Endodermal cell (in vitro differentiated cells): ENCODE results near the gene SELENOI. TPM values are rescaled to one million over a fixed set of nuclear protein-coding genes. Genes with fewer than 3 reads are reported as not detected.

ENCODE experiments used
- DNase-seq: peaks from one replicate; pipeline ENCODE4 v3.0.0-alpha.2; 2017
- H3K27ac ChIP-seq: 2 replicates; pipeline ENCODE4 v1.5.1; 2013; ENCODE audit warnings: mild to moderate bottlenecking, low read depth, low read length, moderate library complexity
- H3K27me3 ChIP-seq: 2 replicates; pipeline ENCODE4 v1.6.1; 2013; ENCODE audit warnings: mild to moderate bottlenecking, low read length, moderate library complexity; ENCODE audit not compliant: insufficient read depth, control insufficient read depth, poor library complexity, severe bottlenecking
- H3K36me3 ChIP-seq: 2 replicates; pipeline ENCODE4 v1.7.0; 2013; ENCODE audit warnings: mild to moderate bottlenecking, low read length, moderate library complexity; ENCODE audit not compliant: control insufficient read depth, insufficient read depth
- H3K4me1 ChIP-seq: one replicate; pipeline ENCODE4 v1.7.0; 2013; ENCODE audit warnings: low read length; ENCODE audit not compliant: control insufficient read depth, insufficient read depth
- H3K4me3 ChIP-seq: 2 replicates; pipeline ENCODE4 v1.5.1; 2013; ENCODE audit warnings: mild to moderate bottlenecking, low read length, moderate library complexity
- H3K9ac ChIP-seq: 2 replicates; pipeline ENCODE4 v1.6.1; 2013; ENCODE audit warnings: mild to moderate bottlenecking, low read length, moderate library complexity; ENCODE audit not compliant: poor library complexity, severe bottlenecking; ENCODE audit errors: extremely low read depth
- H3K9me3 ChIP-seq: 2 replicates; pipeline ENCODE4 v1.6.1; 2013; ENCODE audit warnings: mild to moderate bottlenecking, low read length, moderate library complexity; ENCODE audit not compliant: control insufficient read depth
- H3K27ac Mint-ChIP-seq: 2 replicates; pipeline ENCODE4 v1.8.0; 2020; ENCODE audit warnings: mixed read lengths
- H3K27me3 Mint-ChIP-seq: 2 replicates; pipeline ENCODE4 v1.8.0; 2021; ENCODE audit warnings: mild to moderate bottlenecking, mixed read lengths; ENCODE audit not compliant: insufficient read depth
- H3K36me3 Mint-ChIP-seq: 2 replicates; pipeline ENCODE4 v1.8.0; 2020; ENCODE audit warnings: low read depth, mixed read lengths
- H3K4me1 Mint-ChIP-seq: 2 replicates; pipeline ENCODE4 v1.8.0; 2020; ENCODE audit warnings: mixed read lengths
- H3K4me3 Mint-ChIP-seq: 2 replicates; pipeline ENCODE4 v1.8.0; 2020; ENCODE audit warnings: mild to moderate bottlenecking, moderate library complexity, mixed read lengths
- H3K9me3 Mint-ChIP-seq: 2 replicates; pipeline ENCODE4 v1.8.0; 2020; ENCODE audit warnings: mild to moderate bottlenecking, mixed read lengths
- CTCF ChIP-seq: fragments of 200-600 bp; sonication (generic); conservative IDR thresholded peaks from 2 replicates; pipeline ENCODE4 v1.5.0; 2021; ENCODE audit warnings: antibody characterized with exemption, mild to moderate bottlenecking
- WGBS, 2 experiments: methylation state at CpG; one replicate each; pipeline versions ENCODE4 v1.1.5 to v1.1.7; 2013; ENCODE audit warnings: missing lambda C conversion rate in 2 of 2, mixed read lengths in 1 of 2; ENCODE audit not compliant: insufficient coverage in 1 of 2, insufficient read length in 1 of 2; 5-methylcytosine and 5-hydroxymethylcytosine counted together
- total RNA-seq, 2 donors: library from RNA; stranded (reverse); fragmentation: NEBNext Ultra II Directional in 1 of 2; extraction: Animal tissue kit (Norgen Biotek cat#: 25700) in 1 of 2; gene quantifications; 2 replicates in 1 of 2; 3 replicates in 1 of 2; pipeline ENCODE4 v1.2.1, GENCODE V29; 2021

SELENOI gene
- total RNA-seq, 2 donors from 2014 or later: 59.3 to 77.1 TPM

GRCh38 chr2:26435106-26435505 is 89.2 kb downstream of the SELENOI start:
- Mint-ChIP-seq H3K27ac (no peak overlapping the region), H3K27me3 (peaks cover 67% of the 10 kb centered on the region), H3K4me1 (peaks cover 13% of the 10 kb centered on the region), H3K36me3 (no peaks in the 10 kb centered on the region), H3K4me3 (no peak overlapping the region), H3K9me3 (no peaks in the 10 kb centered on the region)
- no peak for TF ChIP-seq CTCF
- Histone ChIP-seq H3K4me3 (no peak overlapping the region), H3K9me3 (no peaks in the 10 kb centered on the region), H3K27ac (no peak overlapping the region), H3K36me3 (no peaks in the 10 kb centered on the region), H3K4me1 (peaks cover 5% of the 10 kb centered on the region), H3K9ac (no peak overlapping the region), H3K27me3 (peaks cover 13% of the 10 kb centered on the region)
- no peak for DNase-seq
- 86% methylated on average over 2 of the region's 2 CpGs; no CpG with 5 or more reads in 1 of the 2 experiments for WGBS, 2 experiments

DNA sequence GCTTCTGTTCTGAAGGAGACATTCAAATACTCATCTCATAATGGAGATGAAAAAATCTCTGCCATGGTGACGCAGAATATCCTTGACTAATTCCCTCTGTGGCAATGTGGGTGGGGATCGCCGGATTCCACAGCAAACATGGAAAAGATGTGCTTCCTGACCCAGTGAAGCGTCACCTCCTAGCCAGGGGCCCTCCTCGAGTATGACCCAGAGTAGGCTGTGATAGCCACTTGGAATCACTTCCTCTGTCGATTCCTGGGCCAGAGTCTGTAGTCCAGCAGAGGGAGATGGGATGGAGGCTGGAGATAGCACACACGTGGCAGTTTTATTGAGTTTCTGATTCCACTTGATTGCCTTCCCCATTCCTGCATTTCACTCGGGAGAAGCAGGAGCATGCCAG is 92.6 kb downstream of the SELENOI start:
- Mint-ChIP-seq H3K27me3 (peaks cover 34% of the 10 kb centered on the region), H3K4me3 (no peak overlapping the region), H3K4me1 (peaks cover 13% of the 10 kb centered on the region), H3K27ac (no peak overlapping the region), H3K36me3 (no peaks in the 10 kb centered on the region), H3K9me3 (no peaks in the 10 kb centered on the region)
- DNase-seq: no peak
- H3K27ac ChIP-seq: no peak overlapping the region
- peak; percentile 20 for TF ChIP-seq CTCF
- H3K9me3 ChIP-seq: no peaks in the 10 kb centered on the region
- no peak overlapping the region for H3K4me3 ChIP-seq
- H3K27me3 ChIP-seq: peaks cover 2% of the 10 kb centered on the region
- WGBS, 2 experiments: 79 to 83% methylated on average over 6 to 8 of the region's 8 CpGs
- H3K4me1 ChIP-seq: peaks cover 5% of the 10 kb centered on the region
- H3K36me3 ChIP-seq: no peaks in the 10 kb centered on the region
- no peak overlapping the region for H3K9ac ChIP-seq

GRCh38 chr2:26438926-26439325 is 93.0 kb downstream of the SELENOI start:
- no peak overlapping the region for H3K9ac ChIP-seq
- H3K4me3 ChIP-seq: no peak overlapping the region
- no peak for DNase-seq
- TF ChIP-seq CTCF: no peak
- H3K27ac Mint-ChIP-seq: no peak overlapping the region
- WGBS, 2 experiments: 79 to 86% methylated on average over 5 of the region's 5 CpGs
- H3K4me1 ChIP-seq: peaks cover 5% of the 10 kb centered on the region
- no peak overlapping the region for H3K27ac ChIP-seq
- no peaks in the 10 kb centered on the region for H3K36me3 ChIP-seq
- no peaks in the 10 kb centered on the region for H3K9me3 ChIP-seq
- H3K4me1 Mint-ChIP-seq: peaks cover 13% of the 10 kb centered on the region
- H3K27me3 Mint-ChIP-seq: peaks cover 30% of the 10 kb centered on the region
- H3K9me3 Mint-ChIP-seq: no peaks in the 10 kb centered on the region
- no peaks in the 10 kb centered on the region for H3K36me3 Mint-ChIP-seq
- H3K4me3 Mint-ChIP-seq: no peak overlapping the region
- no peaks in the 10 kb centered on the region for H3K27me3 ChIP-seq
